HS-27A (cell line): ENCODE data around the gene SGCG.
"Not testable (repeated sequence)": the region's sequence is repeated elsewhere in the genome, so short reads cannot be mapped to it uniquely, and the experiment has no call there.

Source experiments
- DNase-seq: peaks from one replicate; pipeline ENCODE4 v3.0.0-alpha.2; 2012; ENCODE audit warnings: low read depth, missing footprints

The SGCG gene, protein sequence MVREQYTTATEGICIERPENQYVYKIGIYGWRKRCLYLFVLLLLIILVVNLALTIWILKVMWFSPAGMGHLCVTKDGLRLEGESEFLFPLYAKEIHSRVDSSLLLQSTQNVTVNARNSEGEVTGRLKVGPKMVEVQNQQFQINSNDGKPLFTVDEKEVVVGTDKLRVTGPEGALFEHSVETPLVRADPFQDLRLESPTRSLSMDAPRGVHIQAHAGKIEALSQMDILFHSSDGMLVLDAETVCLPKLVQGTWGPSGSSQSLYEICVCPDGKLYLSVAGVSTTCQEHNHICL

DNA sequence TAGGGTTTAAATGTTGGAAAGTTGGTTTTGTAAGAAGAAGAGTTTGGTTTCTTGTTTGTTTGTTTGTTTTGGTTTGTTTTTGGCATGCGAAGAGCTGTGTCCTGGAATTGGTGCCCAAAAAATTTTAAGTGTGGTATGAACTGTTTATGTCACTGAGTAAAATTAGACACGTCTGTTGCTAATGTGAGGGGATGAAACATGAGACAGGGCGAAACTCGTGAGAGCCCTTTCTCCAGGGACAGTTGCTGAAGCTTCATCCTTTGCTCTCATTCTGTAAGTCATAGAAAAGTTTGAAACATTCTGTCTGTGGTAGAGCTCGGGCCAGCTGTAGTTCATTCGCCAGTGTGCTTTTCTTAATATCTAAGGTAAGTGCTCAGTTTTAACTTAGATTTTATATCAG is at the start of gene SGCG:
TSS of gene SGCG (plus strand) at position 269 of the 400 bp plus-strand sequence. CDS start 22,716 bp downstream, outside the sequence.
- DNase-seq, result no peak

GRCh38 chr13:23134542-23134941 is 46.2 kb upstream of the SGCG start:
- DNase-seq, result no peak

DNA sequence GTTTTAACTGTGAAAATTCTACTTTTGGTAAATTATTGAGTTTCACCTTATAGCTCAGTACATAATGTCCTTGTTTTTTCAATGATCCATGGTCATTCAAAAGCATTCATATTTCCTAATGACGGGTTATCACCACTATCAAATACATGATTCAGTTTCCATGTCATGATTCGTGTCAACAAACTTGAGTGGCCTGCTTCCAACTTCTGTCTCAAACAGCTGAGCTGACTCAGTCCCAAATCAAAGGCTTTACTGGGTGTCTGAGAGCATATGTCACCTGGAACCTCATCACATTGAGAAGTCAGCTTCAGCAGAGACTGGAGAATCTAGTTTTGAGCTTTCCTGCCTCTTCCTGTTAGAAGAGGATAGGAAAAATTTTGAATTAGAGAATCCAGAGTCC is 40.3 kb upstream of the SGCG start:
- DNase-seq, result no peak

GRCh38 chr13:23141964-23142363 is 38.8 kb upstream of the SGCG start:
- no peak for DNase-seq

DNA sequence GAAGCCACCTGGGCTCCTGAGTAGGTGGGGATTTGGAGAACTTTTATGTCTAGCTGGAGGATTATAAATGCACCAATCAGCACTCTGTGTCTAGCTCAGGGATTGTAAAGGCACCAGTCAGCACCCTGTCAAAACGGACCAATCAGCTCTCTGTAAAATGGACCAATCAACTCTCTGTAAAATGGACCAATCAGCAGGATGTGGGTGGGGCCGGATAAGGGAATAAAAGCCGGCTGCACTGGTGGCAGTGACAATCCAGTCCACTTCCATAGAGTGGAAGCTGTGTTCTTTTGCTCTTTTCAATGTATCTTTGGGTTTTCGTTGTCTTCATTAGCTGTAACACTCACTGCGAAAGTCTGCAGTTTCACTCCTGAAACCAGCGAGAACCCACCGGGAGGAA is 38.2 kb upstream of the SGCG start:
- not testable (repeated sequence) for DNase-seq

DNA sequence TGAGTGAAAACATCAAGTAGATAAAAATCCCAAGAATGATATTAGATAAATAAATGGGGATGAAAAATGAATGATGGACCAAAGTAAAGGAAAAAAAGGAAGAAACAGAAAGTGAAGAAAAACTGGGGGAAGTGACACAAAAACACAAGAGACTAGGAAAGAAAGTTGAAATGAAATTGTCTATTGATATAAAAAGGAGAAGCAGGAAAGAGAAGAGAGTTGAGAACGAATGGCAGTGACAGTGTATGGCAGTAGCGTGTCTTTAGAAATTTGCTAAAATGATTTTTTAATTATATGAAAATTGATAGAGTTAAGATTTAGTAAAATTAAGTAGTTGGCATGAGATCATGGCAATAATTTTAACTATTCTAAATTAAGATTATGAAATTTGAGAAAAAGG is 36.3 kb upstream of the SGCG start:
- no peak for DNase-seq

DNA sequence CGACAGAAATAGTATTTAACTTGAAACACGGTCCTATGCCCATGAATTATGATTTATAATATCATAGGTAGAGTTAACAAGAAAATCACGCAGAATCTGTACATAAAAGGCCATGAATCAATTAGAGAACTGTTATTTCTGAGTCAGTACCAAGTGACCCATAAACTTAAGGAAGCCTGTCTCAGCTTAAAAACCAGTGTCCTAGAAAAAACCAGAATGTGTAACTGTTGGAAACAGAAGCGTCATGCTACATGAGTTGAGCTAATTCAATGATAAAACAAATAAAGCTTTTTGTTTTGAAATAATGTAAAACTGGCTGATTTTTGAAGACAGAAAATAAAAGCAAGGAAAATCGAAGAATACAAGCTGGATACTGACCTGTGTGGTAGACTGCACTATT is 34.8 kb upstream of the SGCG start:
- no peak for DNase-seq

- DNase-seq, result no peak
These were observed 33.8 kb upstream of the SGCG start for GRCh38 chr13:23146811-23147625.

GRCh38 chr13:23147827-23148226 is 33.0 kb upstream of the SGCG start:
- no peak for DNase-seq

DNA sequence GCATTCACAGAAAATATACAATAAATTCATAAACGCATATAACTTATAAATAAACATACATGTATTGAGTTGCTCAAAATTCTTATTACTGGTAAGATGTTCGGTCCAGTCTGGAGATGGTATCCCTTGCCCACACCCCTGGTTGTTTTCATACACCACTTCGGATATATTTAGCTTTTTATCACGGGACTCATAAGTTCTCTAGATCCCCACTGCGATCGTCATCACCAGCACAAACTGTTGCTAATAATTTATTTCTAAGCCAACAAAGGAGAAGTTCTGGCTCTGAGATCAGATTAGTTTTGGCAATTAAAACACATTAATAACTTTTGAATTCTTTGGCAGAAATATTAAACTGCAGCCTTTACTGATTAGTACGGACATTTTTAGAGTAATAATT is 23.0 kb upstream of the SGCG start:
- no peak for DNase-seq

DNA sequence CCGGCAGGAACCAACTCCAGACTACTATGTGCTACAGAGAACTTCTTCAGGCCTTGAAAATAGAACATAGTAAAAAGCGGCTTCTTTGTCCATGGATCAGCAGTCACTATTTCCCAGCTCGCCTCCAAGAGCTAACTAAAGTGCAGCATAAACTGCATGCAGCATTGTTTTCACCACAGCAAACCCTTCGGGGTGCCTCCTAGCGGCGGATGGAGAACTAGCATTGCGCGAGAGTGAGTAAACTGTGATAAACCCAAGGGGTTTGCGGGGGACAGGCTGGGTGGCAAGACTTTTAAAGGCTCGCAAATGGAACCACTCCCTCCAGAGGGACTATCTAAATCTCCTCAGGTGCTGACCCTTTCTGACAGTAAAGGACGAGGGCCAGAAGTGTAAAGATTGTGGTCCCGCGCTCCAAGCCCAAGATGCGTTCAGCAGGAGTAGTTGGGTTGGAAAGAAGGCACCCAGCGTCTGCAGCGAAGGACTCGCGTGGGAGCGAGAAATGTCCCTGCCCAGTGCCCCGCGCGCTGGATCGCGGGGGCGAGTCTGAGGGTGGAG is 21.5 kb upstream of the SGCG start:
- no peak for DNase-seq

GRCh38 chr13:23159760-23160637 is 20.8 kb upstream of the SGCG start:
- DNase-seq, result no peak

DNA sequence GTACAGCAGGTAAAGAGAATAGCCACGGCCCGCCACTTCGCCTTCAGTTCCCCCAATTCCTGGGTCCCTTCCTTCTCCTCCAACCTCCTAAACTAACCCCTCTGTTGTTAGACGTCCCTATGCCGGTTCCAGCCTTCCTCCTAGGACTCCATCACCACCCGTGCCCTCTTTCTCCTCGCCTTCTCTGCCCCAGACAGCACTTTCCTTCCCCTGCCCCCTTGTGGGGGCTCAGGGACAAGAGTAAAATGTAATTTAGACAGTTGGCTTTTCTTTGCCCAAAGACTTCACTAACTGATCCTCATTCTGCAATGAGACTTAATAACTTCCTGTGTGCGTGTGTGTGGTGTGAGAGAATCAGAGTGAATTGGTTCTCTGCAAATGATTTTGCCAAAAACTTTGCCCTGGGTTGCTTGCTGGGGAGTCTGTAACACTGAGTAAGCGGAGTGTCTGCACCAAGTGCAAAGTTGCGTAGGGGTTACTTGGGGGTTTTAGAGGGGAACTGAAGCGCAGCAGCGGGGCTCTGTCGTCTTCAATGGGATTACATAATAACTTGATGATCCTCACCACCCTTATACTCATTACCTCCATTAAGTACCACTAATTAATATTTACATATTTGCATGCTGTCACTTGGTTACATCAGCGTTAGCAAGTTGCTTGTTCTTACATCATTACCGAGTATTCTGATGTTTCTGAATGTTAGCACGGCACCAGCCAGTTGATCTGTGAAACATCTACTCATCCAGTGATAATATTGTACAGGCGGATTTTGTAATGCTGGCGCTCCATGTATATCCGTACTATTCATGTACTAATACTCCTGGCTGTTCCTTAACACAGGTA is 19.9 kb upstream of the SGCG start:
- DNase-seq, result no peak

GRCh38 chr13:23161481-23161825 is 19.3 kb upstream of the SGCG start:
- no peak for DNase-seq

- no peak for DNase-seq
These were observed 4.9 kb upstream of the SGCG start for GRCh38 chr13:23175920-23176319.

DNA sequence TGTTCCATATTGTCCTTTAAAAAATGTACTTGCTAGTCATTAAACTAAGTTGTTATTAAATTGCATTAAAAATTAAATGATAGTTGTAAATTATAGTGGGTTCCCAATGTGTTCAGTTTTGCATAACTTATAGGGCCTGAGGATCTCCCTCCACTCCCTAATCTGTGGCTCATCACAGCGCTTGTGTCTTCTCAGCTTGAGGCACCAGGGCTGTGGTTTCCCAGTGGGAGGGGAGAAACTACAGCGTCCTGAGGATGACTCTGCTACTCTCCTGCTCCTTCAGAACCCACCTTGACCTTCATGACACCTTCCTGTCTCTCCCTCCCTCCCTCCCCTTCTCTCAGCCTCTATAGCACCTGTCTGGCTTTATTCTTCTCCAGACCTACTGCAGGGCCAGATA is 1.4 kb downstream of the SGCG start:
- no peak for DNase-seq

- DNase-seq, result no peak
These were observed 2.5 kb downstream of the SGCG start for GRCh38 chr13:23183292-23183691.

- no peak for DNase-seq
These were observed 4.8 kb downstream of the SGCG start for GRCh38 chr13:23185542-23185941.

DNA sequence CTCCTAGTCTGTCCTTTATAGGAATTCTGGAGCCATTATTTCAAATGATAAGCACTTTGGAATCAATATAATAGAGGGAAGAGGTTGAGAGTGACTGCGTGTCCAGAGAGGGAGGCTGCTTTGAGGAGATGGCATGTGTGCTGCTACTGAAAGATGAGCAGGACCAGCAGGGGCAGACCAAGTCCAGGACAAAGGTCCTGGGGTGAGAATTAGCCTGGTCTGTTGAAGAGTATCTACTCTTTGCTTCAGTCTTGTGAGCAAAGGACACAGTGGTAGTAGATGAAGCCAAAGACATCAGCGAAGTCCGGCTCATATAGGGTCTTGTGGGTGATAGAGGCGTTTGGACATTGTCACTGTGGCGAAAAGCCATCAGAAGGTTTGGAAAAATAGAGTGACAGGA is 21.1 kb downstream of the SGCG start:
- DNase-seq, result no peak

DNA sequence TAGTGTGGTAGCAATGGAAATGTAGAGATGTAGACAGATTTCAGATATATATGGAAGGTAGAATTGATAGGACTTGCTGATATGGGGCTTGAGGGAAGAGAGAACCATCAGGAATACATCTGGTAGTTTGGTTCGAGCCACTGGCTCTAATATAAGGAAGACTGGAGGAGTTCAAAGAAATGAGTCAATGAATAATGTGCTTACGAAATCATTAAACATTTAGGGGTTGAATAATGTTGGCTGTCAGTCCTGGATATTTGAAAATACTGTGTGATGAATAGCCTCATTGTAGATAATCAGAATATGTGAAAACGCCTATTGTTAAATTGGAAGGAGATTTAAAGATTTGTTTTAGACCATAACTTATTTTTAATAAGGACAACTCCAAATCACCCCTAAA is 21.6 kb downstream of the SGCG start:
- DNase-seq, result no peak

- no peak for DNase-seq
These were observed 22.7 kb downstream of the SGCG start for GRCh38 chr13:23203516-23203915.
